ENCODE data around the gene CTAGE1. TPM values are rescaled to one million over a fixed set of nuclear protein-coding genes. Genes with fewer than 3 reads are reported as not detected.
"Not testable (repeated sequence)": the region's sequence is repeated elsewhere in the genome, so short reads cannot be mapped to it uniquely, and the experiment has no call there.

CTAGE1 gene
- total RNA-seq, 1 donor from 2014 or later: not detected

- intact Hi-C loops (cut with DNase I): no loop called here
- ATAC-seq: no peak
- no peak for DNase-seq (ENCODE audit: missing footprints)
These were observed 13.8 kb downstream of the CTAGE1 start for GRCh38 chr18:22403950-22404349.

- DNase-seq (ENCODE audit: missing footprints) (no peak), ATAC-seq (peak; percentile 74)
- intact Hi-C loops (cut with DNase I): loop anchor here (5.0 kb wide), 1 partner anchor 53 kb away; no protein-coding TSS in a partner anchor
These were observed 17.8 kb downstream of the CTAGE1 start for GRCh38 chr18:22399949-22400348.

GRCh38 chr18:22398464-22398863 lies 19.3 kb downstream of the CTAGE1 start:
- intact Hi-C loops (cut with DNase I): loop anchor here (5.0 kb wide), 1 partner anchor 51 kb away; no protein-coding TSS in a partner anchor
- DNase-seq (ENCODE audit: missing footprints) (no peak), ATAC-seq (no peak)

GRCh38 chr18:22394428-22394827 lies 23.3 kb downstream of the CTAGE1 start:
- DNase-seq (ENCODE audit: missing footprints) (no peak), ATAC-seq (no peak)
- intact Hi-C loops (cut with DNase I): no loop called here

GRCh38 chr18:22393164-22393563 lies 24.6 kb downstream of the CTAGE1 start:
- DNase-seq (ENCODE audit: missing footprints); intact Hi-C loops (cut with DNase I); ATAC-seq: not testable (repeated sequence)

- ATAC-seq (no peak), DNase-seq (ENCODE audit: missing footprints) (no peak)
- intact Hi-C loops (cut with DNase I): no loop called here
These were observed 26.0 kb downstream of the CTAGE1 start for GRCh38 chr18:22391407-22392345.

- DNase-seq (ENCODE audit: missing footprints) (no peak), ATAC-seq (no peak)
- intact Hi-C loops (cut with DNase I): no loop called here
These were observed 29.9 kb downstream of the CTAGE1 start for GRCh38 chr18:22387787-22388186.

- intact Hi-C loops (cut with DNase I): no loop called here
- ATAC-seq (no peak), DNase-seq (ENCODE audit: missing footprints) (no peak)
These were observed 30.4 kb downstream of the CTAGE1 start for GRCh38 chr18:22387364-22387763.

- ATAC-seq: no peak
- intact Hi-C loops (cut with DNase I): no loop called here
- no peak for DNase-seq (ENCODE audit: missing footprints)
These were observed 32.0 kb downstream of the CTAGE1 start for GRCh38 chr18:22385718-22386117.

GRCh38 chr18:22378672-22379282 lies 38.9 kb downstream of the CTAGE1 start:
- ATAC-seq: peak; percentile 84
- intact Hi-C loops (cut with DNase I): no loop called here
- no peak for DNase-seq (ENCODE audit: missing footprints)

GRCh38 chr18:22377769-22378168 lies 39.9 kb downstream of the CTAGE1 start:
- ATAC-seq (no peak), DNase-seq (ENCODE audit: missing footprints) (no peak)
- intact Hi-C loops (cut with DNase I): no loop called here

- intact Hi-C loops (cut with DNase I): no loop called here
- ATAC-seq (no peak), DNase-seq (ENCODE audit: missing footprints) (no peak)
These were observed 47.3 kb downstream of the CTAGE1 start for GRCh38 chr18:22370414-22370813.

GRCh38 chr18:22368021-22368420 lies 49.7 kb downstream of the CTAGE1 start:
- intact Hi-C loops (cut with DNase I): loop anchor here (5.0 to 10.0 kb wide), 6 partner anchors 99 to 533 kb away; no protein-coding TSS in a partner anchor
- peak; percentile 86 for ATAC-seq
- no peak for DNase-seq (ENCODE audit: missing footprints)

- ATAC-seq: no peak
- DNase-seq (ENCODE audit: missing footprints): no peak
- intact Hi-C loops (cut with DNase I): loop anchor here (5.0 to 10.0 kb wide), 6 partner anchors 100 to 533 kb away; no protein-coding TSS in a partner anchor
These were observed 50.4 kb downstream of the CTAGE1 start for GRCh38 chr18:22367303-22367702.

- ATAC-seq (peak; percentile 61), DNase-seq (ENCODE audit: missing footprints) (no peak)
- intact Hi-C loops (cut with DNase I): loop anchor here (10.0 kb wide), 2 partner anchors 449 to 529 kb away; no protein-coding TSS in a partner anchor
These were observed 53.8 kb downstream of the CTAGE1 start for GRCh38 chr18:22363867-22364463.

Other genes starting within 250 kb of the CTAGE1 start
- gene GATA6, start 248.3 kb downstream of the CTAGE1 start, total RNA-seq: 56.3 TPM